SH-SY5Y (cell line): ENCODE results near the gene HS6ST3.

ENCODE experiments used
- GATA2 ChIP-seq: IDR thresholded peaks from 2 replicates; pipeline ENCODE4 v1.6.1; 2011; ENCODE audit warnings: mild to moderate bottlenecking, low read depth, low read length
- GATA3 ChIP-seq: IDR thresholded peaks from 2 replicates; pipeline ENCODE4 v1.6.1; 2011; ENCODE audit warnings: low read depth, mild to moderate bottlenecking, low read length, moderate library complexity

HS6ST3 gene

GRCh38 chr13:96089139-96089538, 768 bp upstream of the HS6ST3 start:
- TF ChIP-seq GATA2 (no peak), GATA3 (no peak)

GRCh38 chr13:96090240-96091101, 564 bp downstream of the HS6ST3 start:
- TF ChIP-seq GATA2 (no peak), GATA3 (no peak)

- TF ChIP-seq GATA2 (no peak), GATA3 (no peak)
Measured at GRCh38 chr13:96091164-96092117, 1.5 kb downstream of the HS6ST3 start.

GRCh38 chr13:96093296-96094006, 3.5 kb downstream of the HS6ST3 start:
- no peak for TF ChIP-seq GATA3
- TF ChIP-seq GATA2, result no peak

GRCh38 chr13:96100457-96101220, 10.7 kb downstream of the HS6ST3 start:
- TF ChIP-seq GATA2 (no peak), GATA3 (no peak)

GRCh38 chr13:96104516-96104915, 14.6 kb downstream of the HS6ST3 start:
- TF ChIP-seq GATA3 (no peak), GATA2 (no peak)

- TF ChIP-seq GATA2, result no peak
- no peak for TF ChIP-seq GATA3
Measured at GRCh38 chr13:96109125-96109524, 19.2 kb downstream of the HS6ST3 start.

GRCh38 chr13:96112936-96113335, 23.0 kb downstream of the HS6ST3 start:
- TF ChIP-seq GATA3 (no peak), GATA2 (no peak)

- no peak for TF ChIP-seq GATA2
- no peak for TF ChIP-seq GATA3
Measured at GRCh38 chr13:96119921-96120320, 30.0 kb downstream of the HS6ST3 start.

- no peak for TF ChIP-seq GATA2
- no peak for TF ChIP-seq GATA3
Measured at GRCh38 chr13:96130818-96131340, 41.0 kb downstream of the HS6ST3 start.

GRCh38 chr13:96141032-96141431, 51.1 kb downstream of the HS6ST3 start:
- TF ChIP-seq GATA3, result no peak
- no peak for TF ChIP-seq GATA2

- no peak for TF ChIP-seq GATA2
- TF ChIP-seq GATA3, result no peak
Measured at GRCh38 chr13:96159725-96160124, 69.8 kb downstream of the HS6ST3 start.

GRCh38 chr13:96161141-96161540, 71.2 kb downstream of the HS6ST3 start:
- TF ChIP-seq GATA3, result no peak
- no peak for TF ChIP-seq GATA2
